ENCODE results near the gene TTC21A.

Gene TTC21A

GRCh38 chr3:39176025-39176714 is 68.7 kb downstream of the TTC21A start:
- no peak overlapping the region for H2AFZ ChIP-seq (ENCODE audit: low read depth, low read length, severe bottlenecking)
- H3K4me2 ChIP-seq (ENCODE audit: low read depth, low read length, poor library complexity, severe bottlenecking): no peak overlapping the region
- H3K9ac ChIP-seq (ENCODE audit: low read length): no peak overlapping the region
- no peaks in the 10 kb centered on the region for H3K36me3 ChIP-seq (ENCODE audit: low read length)
- no peaks in the 10 kb centered on the region for H3K9me3 ChIP-seq (ENCODE audit: insufficient read depth, low read length)
- no peak for TF ChIP-seq CTCF (IDR thresholded peaks at IDR 0.05; ENCODE audit: insufficient read depth, low read length, poor library complexity, severe bottlenecking)
- no peak for TF ChIP-seq EZH2phosphoT487 (conservative IDR thresholded peaks at IDR 0.05; ENCODE audit: low read length)
- H3K4me3 ChIP-seq (ENCODE audit: insufficient read depth, low read length, poor library complexity, severe bottlenecking): no peak overlapping the region
- H3K79me2 ChIP-seq (ENCODE audit: insufficient read depth, low read length): no peaks in the 10 kb centered on the region
- peaks cover 1% of the 10 kb centered on the region; the same call in 1 of the 2 replicates for H3F3A ChIP-seq (ENCODE audit: insufficient read depth)
- no peaks in the 10 kb centered on the region for H4K20me1 ChIP-seq (ENCODE audit: low read depth, low read length)
- H3K9me2 ChIP-seq (replicated peaks; ENCODE audit: insufficient read depth, low read length): no peaks in the 10 kb centered on the region
- no peaks in the 10 kb centered on the region for H3K27me3 ChIP-seq (ENCODE audit: low read length)
- no peak overlapping the region for H3K27ac ChIP-seq (ENCODE audit: low read depth, low read length)

- H3K36me3 ChIP-seq (ENCODE audit: low read length): no peaks in the 10 kb centered on the region
- peak overlapping the region; percentile 40; the same call in 1 of the 2 replicates for H3K9ac ChIP-seq (ENCODE audit: low read length)
- peak overlapping the region; percentile 70 for H3K4me2 ChIP-seq (ENCODE audit: low read depth, low read length, poor library complexity, severe bottlenecking)
- H2AFZ ChIP-seq (ENCODE audit: low read depth, low read length, severe bottlenecking): peak overlapping the region; percentile 69
- no peak overlapping the region for H3K27ac ChIP-seq (ENCODE audit: low read depth, low read length)
- H3K9me3 ChIP-seq (ENCODE audit: insufficient read depth, low read length): no peaks in the 10 kb centered on the region
- no peaks in the 10 kb centered on the region for H3K9me2 ChIP-seq (replicated peaks; ENCODE audit: insufficient read depth, low read length)
- peak overlapping the region; percentile 51 for H3K4me3 ChIP-seq (ENCODE audit: insufficient read depth, low read length, poor library complexity, severe bottlenecking)
- no peaks in the 10 kb centered on the region for H4K20me1 ChIP-seq (ENCODE audit: low read depth, low read length)
- H3F3A ChIP-seq (ENCODE audit: insufficient read depth): peaks cover 4% of the 10 kb centered on the region; the same call in 1 of the 2 replicates
- H3K79me2 ChIP-seq (ENCODE audit: insufficient read depth, low read length): no peaks in the 10 kb centered on the region
- H3K27me3 ChIP-seq (ENCODE audit: low read length): no peaks in the 10 kb centered on the region
- TF ChIP-seq CTCF (IDR thresholded peaks at IDR 0.05; ENCODE audit: insufficient read depth, low read length, poor library complexity, severe bottlenecking) (no peak), EZH2phosphoT487 (conservative IDR thresholded peaks at IDR 0.05; ENCODE audit: low read length) (no peak)
Measured at GRCh38 chr3:39177708-39178332, 70.3 kb downstream of the TTC21A start.

- Histone ChIP-seq H3K36me3 (ENCODE audit: low read length) (no peaks in the 10 kb centered on the region), H3K27ac (ENCODE audit: low read depth, low read length) (no peak overlapping the region), H2AFZ (ENCODE audit: low read depth, low read length, severe bottlenecking) (no peak overlapping the region), H3K9me2 (replicated peaks; ENCODE audit: insufficient read depth, low read length) (no peaks in the 10 kb centered on the region), H3K79me2 (ENCODE audit: insufficient read depth, low read length) (no peaks in the 10 kb centered on the region), H3K9me3 (ENCODE audit: insufficient read depth, low read length) (no peaks in the 10 kb centered on the region), H3K9ac (ENCODE audit: low read length) (0 out of 2 replicates have a peak overlapping the region, but pooled peaks have one; percentile 40), H4K20me1 (ENCODE audit: low read depth, low read length) (no peaks in the 10 kb centered on the region), H3K27me3 (ENCODE audit: low read length) (no peaks in the 10 kb centered on the region), H3K4me2 (ENCODE audit: low read depth, low read length, poor library complexity, severe bottlenecking) (peak overlapping the region; percentile 70), H3F3A (ENCODE audit: insufficient read depth) (peaks cover 4% of the 10 kb centered on the region; the same call in 1 of the 2 replicates), H3K4me3 (ENCODE audit: insufficient read depth, low read length, poor library complexity, severe bottlenecking) (no peak overlapping the region)
- no peak for TF ChIP-seq CTCF (IDR thresholded peaks at IDR 0.05; ENCODE audit: insufficient read depth, low read length, poor library complexity, severe bottlenecking)
- no peak for TF ChIP-seq EZH2phosphoT487 (conservative IDR thresholded peaks at IDR 0.05; ENCODE audit: low read length)
Measured at GRCh38 chr3:39178553-39178952, 71.1 kb downstream of the TTC21A start.
